Dermis blood vessel endothelial cell (primary cell): ENCODE results near the gene ARMC2. TPM values are rescaled to one million over a fixed set of nuclear protein-coding genes. Genes with fewer than 3 reads are reported as not detected.

Experiments used
- total RNA-seq: library from RNA; depleted of rRNA; stranded (reverse); fragments of >200 nt; gene quantifications from 2 replicates; pipeline ENCODE4 v1.2.3, GENCODE V29; 2014

Gene ARMC2
- total RNA-seq, 1 donor from 2014 or later: 0.51 TPM

Other genes with a start within 250 kb of the ARMC2 start
- 31.5 and 44.1 TPM in 2 replicates for gene SESN1, start 246.4 kb downstream of the ARMC2 start, total RNA-seq
- gene CEP57L1, start 247.1 kb downstream of the ARMC2 start, total RNA-seq: 17.9 and 24.9 TPM in 2 replicates